ENCODE results near the gene SLC7A11.

DNA sequence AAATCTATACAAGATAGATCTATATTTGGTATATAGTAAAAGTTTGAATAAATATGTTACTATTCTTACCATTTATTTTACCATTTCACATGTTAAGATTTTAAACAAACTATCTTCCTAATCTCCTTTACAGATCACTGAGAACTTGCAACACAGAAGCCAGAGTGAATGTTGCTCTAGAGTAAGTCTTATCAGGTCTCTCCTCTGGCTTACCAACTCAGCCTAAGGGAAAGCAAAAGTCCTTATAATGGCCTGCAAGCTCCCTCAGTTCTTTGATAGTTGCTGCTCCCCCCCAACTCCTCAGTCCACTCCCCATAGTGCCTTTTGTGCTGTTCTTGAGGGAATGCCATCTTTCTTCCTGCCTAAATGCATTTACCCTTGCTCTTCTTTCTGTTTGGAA lies 25.7 kb upstream of the SLC7A11 start:
- TF ChIP-seq CTCF (conservative IDR thresholded peaks at IDR 0.05 in 1 of 2, IDR thresholded peaks at IDR 0.05 in 1 of 2; ENCODE audit: low read depth in 1 of 2, low read length in 2 of 2) (no peak), EZH2 (IDR thresholded peaks at IDR 0.05; ENCODE audit: low read length, missing control alignments) (no peak)
